Osteoblast (primary cell): Measurements from ENCODE around the gene WDR46. TPM values are rescaled to one million over a fixed set of nuclear protein-coding genes. Genes with fewer than 3 reads are reported as not detected.

ENCODE experiments used
- DNase-seq: peaks from one replicate; pipeline ENCODE4 v3.0.0; 2011; ENCODE audit warnings: low spot score, mixed read lengths; ENCODE audit not compliant: insufficient read length; ENCODE audit errors: missing footprints
- H2AFZ ChIP-seq: 2 replicates; pipeline ENCODE4 v1.6.0; 2011; ENCODE audit warnings: mild to moderate bottlenecking, low read length
- H3K27ac ChIP-seq: 2 replicates; pipeline ENCODE4 v1.5.1; 2011; ENCODE audit warnings: mild to moderate bottlenecking, low read depth, low read length, moderate library complexity
- H3K27me3 ChIP-seq: 2 replicates; pipeline ENCODE4 v1.6.0; 2012; ENCODE audit warnings: mild to moderate bottlenecking, control low read depth, inconsistent platforms, low read length, moderate library complexity; ENCODE audit not compliant: insufficient read depth
- H3K36me3 ChIP-seq: 2 replicates; pipeline ENCODE4 v1.5.1; 2011; ENCODE audit warnings: mild to moderate bottlenecking, low read length, control low read depth, moderate library complexity; ENCODE audit not compliant: insufficient read depth
- H3K4me1 ChIP-seq: 2 replicates; pipeline ENCODE4 v1.5.1; 2011; ENCODE audit warnings: mild to moderate bottlenecking, low read length, control low read depth, moderate library complexity; ENCODE audit not compliant: insufficient read depth
- H3K4me2 ChIP-seq: 2 replicates; pipeline ENCODE4 v1.6.0; 2011; ENCODE audit warnings: mild to moderate bottlenecking, low read length; ENCODE audit not compliant: insufficient read depth
- H3K4me3 ChIP-seq: fragments of 200-600 bp; sonication (generic); 3 replicates; pipeline ENCODE4 v1.5.1; 2012; ENCODE audit warnings: mild to moderate bottlenecking, low read length, inconsistent platforms; ENCODE audit not compliant: insufficient read depth
- H3K79me2 ChIP-seq: 2 replicates; pipeline ENCODE4 v1.6.0; 2012; ENCODE audit warnings: mild to moderate bottlenecking, low read length, control low read depth, inconsistent platforms; ENCODE audit not compliant: insufficient read depth
- H3K9me3 ChIP-seq: 2 replicates; pipeline ENCODE4 v1.5.1; 2011; ENCODE audit warnings: low read depth, low read length, control low read depth
- H4K20me1 ChIP-seq: 2 replicates; pipeline ENCODE4 v1.6.0; 2012; ENCODE audit warnings: mild to moderate bottlenecking, low read length, control low read depth; ENCODE audit not compliant: insufficient read depth
- total RNA-seq: library from RNA; depleted of rRNA; stranded (reverse); fragments of >200 nt; gene quantifications from 2 replicates; pipeline ENCODE4 v1.2.3, GENCODE V29; 2012
- TF ChIP-seq, protein P1 (sequence below): IDR thresholded peaks from 2 replicates; pipeline ENCODE4 v1.5.1; 2011; ENCODE audit warnings: mild to moderate bottlenecking, low read depth, low read length, moderate library complexity; ENCODE audit errors: extremely low read depth

WDR46 gene
- total RNA-seq, 1 donor, result 86.9 TPM

DNA sequence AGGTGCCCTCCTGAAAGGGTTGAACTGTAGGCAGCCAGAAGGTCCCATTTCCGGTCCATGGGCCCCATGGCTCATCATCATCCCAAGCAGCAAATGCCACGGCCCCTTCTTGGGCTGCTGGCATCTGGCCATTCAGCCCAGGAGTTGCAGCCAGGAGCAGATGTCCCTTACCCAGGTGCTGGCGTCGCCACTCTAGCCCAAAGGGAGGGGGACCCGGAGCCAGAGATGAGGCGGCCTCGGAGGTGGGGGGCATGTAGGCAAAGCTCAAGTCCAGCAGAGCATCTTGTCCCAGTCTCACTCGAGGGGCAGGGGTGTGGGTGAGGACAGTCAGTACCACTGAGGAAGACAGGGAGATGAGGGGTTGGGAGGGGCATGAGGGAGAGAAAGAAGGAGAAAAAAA is 16.0 kb upstream of the WDR46 start:
- Histone ChIP-seq H3K9me3 (no peaks in the 10 kb centered on the region), H3K36me3 (peaks cover 30% of the 10 kb centered on the region), H3K79me2 (peaks cover 65% of the 10 kb centered on the region), H3K4me2 (no peak overlapping the region), H3K27me3 (no peaks in the 10 kb centered on the region), H4K20me1 (peaks cover 12% of the 10 kb centered on the region), H3K4me1 (no peaks in the 10 kb centered on the region), H3K27ac (no peak overlapping the region), H3K4me3 (no peak overlapping the region), H2AFZ (no peak overlapping the region)
- DNase-seq, result peak; percentile 4
- TF ChIP-seq, protein P1, sequence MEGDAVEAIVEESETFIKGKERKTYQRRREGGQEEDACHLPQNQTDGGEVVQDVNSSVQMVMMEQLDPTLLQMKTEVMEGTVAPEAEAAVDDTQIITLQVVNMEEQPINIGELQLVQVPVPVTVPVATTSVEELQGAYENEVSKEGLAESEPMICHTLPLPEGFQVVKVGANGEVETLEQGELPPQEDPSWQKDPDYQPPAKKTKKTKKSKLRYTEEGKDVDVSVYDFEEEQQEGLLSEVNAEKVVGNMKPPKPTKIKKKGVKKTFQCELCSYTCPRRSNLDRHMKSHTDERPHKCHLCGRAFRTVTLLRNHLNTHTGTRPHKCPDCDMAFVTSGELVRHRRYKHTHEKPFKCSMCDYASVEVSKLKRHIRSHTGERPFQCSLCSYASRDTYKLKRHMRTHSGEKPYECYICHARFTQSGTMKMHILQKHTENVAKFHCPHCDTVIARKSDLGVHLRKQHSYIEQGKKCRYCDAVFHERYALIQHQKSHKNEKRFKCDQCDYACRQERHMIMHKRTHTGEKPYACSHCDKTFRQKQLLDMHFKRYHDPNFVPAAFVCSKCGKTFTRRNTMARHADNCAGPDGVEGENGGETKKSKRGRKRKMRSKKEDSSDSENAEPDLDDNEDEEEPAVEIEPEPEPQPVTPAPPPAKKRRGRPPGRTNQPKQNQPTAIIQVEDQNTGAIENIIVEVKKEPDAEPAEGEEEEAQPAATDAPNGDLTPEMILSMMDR, result no peak

DNA sequence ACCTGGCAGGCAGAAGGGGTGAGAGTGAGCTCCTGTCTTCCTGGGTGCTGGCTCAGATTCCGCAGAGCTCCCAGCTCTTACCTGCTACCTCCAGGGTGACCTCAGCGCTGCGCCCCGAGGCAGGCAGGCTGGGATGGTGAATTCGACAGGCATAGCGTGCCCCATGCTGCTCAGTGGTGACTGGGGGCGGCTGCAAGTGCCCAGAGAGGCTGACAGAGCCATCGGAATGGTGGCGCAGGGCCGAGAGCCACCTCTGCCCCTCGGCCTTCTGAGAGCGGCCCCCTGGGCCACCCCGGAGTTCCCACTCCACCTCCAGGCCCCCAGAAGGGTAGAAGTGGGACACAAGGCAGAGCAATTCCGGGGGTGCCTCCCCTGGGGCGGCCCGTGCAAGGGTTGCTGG is 15.2 kb upstream of the WDR46 start:
- Histone ChIP-seq H3K27ac (no peak overlapping the region), H3K36me3 (peaks cover 30% of the 10 kb centered on the region), H3K4me3 (no peak overlapping the region), H2AFZ (no peak overlapping the region), H3K4me1 (no peaks in the 10 kb centered on the region), H4K20me1 (peaks cover 12% of the 10 kb centered on the region), H3K27me3 (no peaks in the 10 kb centered on the region), H3K9me3 (no peaks in the 10 kb centered on the region), H3K4me2 (no peak overlapping the region), H3K79me2 (peaks cover 62% of the 10 kb centered on the region)
- TF ChIP-seq, protein P1, result no peak
- no peak for DNase-seq

DNA sequence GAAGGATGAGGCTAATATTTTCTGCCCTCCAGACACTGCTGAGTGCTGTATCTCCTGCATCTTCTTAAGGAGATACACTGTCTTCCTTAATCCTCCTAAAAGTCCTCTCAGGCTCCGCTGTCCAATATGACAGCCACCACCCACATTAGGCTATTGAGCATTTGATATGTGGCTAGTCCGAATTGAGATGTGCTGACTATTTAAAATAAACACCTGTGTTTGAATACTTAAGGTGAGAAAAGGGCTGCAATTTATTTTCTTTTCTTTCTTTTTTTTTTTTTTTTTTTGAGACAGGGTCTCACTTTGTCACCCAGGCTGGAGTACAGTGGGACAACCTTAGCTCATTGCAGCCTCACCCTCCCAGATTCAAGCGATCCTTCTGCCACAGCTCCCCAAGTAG is 12.8 kb upstream of the WDR46 start:
- no peaks in the 10 kb centered on the region for H3K4me1 ChIP-seq
- no peak overlapping the region for H3K27ac ChIP-seq
- DNase-seq, result no peak
- H3K9me3 ChIP-seq, result no peaks in the 10 kb centered on the region
- peaks cover 12% of the 10 kb centered on the region for H4K20me1 ChIP-seq
- H3K27me3 ChIP-seq, result no peaks in the 10 kb centered on the region
- no peak overlapping the region for H3K4me3 ChIP-seq
- H3K4me2 ChIP-seq, result no peak overlapping the region
- no peak overlapping the region for H2AFZ ChIP-seq
- H3K36me3 ChIP-seq, result peaks cover 30% of the 10 kb centered on the region
- TF ChIP-seq, protein P1, result no peak
- H3K79me2 ChIP-seq, result peaks cover 50% of the 10 kb centered on the region

DNA sequence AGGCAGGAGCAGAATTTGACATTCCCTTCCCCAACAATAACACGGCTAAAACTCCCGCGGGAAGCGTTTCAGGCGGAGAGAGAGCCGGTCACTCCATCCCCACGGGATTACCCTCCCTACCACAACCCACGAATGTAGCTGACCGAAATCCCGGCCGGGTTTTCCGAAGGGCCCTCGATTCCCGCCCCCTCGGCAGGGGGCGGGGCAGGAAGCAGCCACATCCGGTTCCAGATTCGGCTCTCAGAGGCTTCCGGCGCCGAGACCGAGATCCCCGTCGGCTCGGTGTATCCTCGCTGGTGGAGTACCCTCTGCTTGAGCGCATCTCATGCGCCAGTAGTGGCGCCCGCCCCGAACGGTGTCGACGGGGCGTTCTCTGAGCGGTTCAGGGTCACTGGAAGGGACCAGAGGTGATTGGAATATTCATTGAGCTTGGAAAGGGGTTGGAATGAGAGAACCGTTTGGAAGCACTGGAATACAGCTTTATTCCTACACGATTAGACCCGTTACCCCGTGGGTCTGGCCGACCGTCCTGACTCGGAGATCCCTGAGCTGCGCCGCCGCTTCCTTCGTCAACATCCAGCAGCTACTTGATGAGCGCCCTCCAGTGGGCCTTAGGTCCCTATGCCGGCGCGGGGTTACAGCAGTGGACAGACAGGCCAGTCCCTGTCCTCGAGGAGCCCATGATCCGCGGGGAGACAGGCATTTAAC is 10.4 kb upstream of the WDR46 start:
- no peaks in the 10 kb centered on the region for H3K9me3 ChIP-seq
- peak overlapping the region; percentile 85 for H3K4me2 ChIP-seq
- H4K20me1 ChIP-seq, result peaks cover 3% of the 10 kb centered on the region
- H2AFZ ChIP-seq, result peak overlapping the region; percentile 80
- peak overlapping the region; percentile 84 for H3K4me3 ChIP-seq
- H3K27me3 ChIP-seq, result no peaks in the 10 kb centered on the region
- peaks cover 25% of the 10 kb centered on the region for H3K36me3 ChIP-seq
- H3K79me2 ChIP-seq, result peaks cover 27% of the 10 kb centered on the region
- H3K4me1 ChIP-seq, result no peaks in the 10 kb centered on the region
- DNase-seq, result peak; percentile 97
- TF ChIP-seq, protein P1, result peak; percentile 80
- peak overlapping the region; percentile 91 for H3K27ac ChIP-seq
